SKM-1 (cell line): Measurements from ENCODE around the gene POU2F3.
"Not testable (repeated sequence)": the region's sequence is repeated elsewhere in the genome, so short reads cannot be mapped to it uniquely, and the experiment has no call there.

Source experiments
- DNase-seq: peaks from one replicate; lab custom pipeline; 2025; ENCODE audit not compliant: unreplicated experiment; lab: John Stamatoyannopoulos, UW

The POU2F3 gene

GRCh38 chr11:120249279-120250262 is 9.6 kb downstream of the POU2F3 start:
- DNase-seq = no peak

GRCh38 chr11:120253377-120253776 is 13.4 kb downstream of the POU2F3 start:
- DNase-seq = not testable (repeated sequence)

- DNase-seq = no peak
Observed at GRCh38 chr11:120254788-120255518, 15.0 kb downstream of the POU2F3 start.

- no peak for DNase-seq
Observed at GRCh38 chr11:120255519-120255866, 15.6 kb downstream of the POU2F3 start.

GRCh38 chr11:120256178-120256577 is 16.2 kb downstream of the POU2F3 start:
- no peak for DNase-seq

- no peak for DNase-seq
Observed at GRCh38 chr11:120256779-120257178, 16.8 kb downstream of the POU2F3 start.

- DNase-seq = no peak
Observed at GRCh38 chr11:120257346-120257745, 17.4 kb downstream of the POU2F3 start.

GRCh38 chr11:120258661-120259060 is 18.7 kb downstream of the POU2F3 start:
- DNase-seq = no peak

- no peak for DNase-seq
Observed at GRCh38 chr11:120259241-120259640, 19.3 kb downstream of the POU2F3 start.

- DNase-seq = no peak
Observed at GRCh38 chr11:120259988-120260565, 20.1 kb downstream of the POU2F3 start.

GRCh38 chr11:120260616-120261015 is 20.7 kb downstream of the POU2F3 start:
- DNase-seq = no peak

GRCh38 chr11:120261321-120261720 is 21.4 kb downstream of the POU2F3 start:
- no peak for DNase-seq

GRCh38 chr11:120261931-120262330 is 22.0 kb downstream of the POU2F3 start:
- DNase-seq = no peak

- no peak for DNase-seq
Observed at GRCh38 chr11:120267319-120267718, 27.4 kb downstream of the POU2F3 start.

- no peak for DNase-seq
Observed at GRCh38 chr11:120268686-120269085, 28.7 kb downstream of the POU2F3 start.

GRCh38 chr11:120270386-120270785 is 30.4 kb downstream of the POU2F3 start:
- no peak for DNase-seq

GRCh38 chr11:120271672-120272071 is 31.7 kb downstream of the POU2F3 start:
- no peak for DNase-seq

GRCh38 chr11:120272303-120272702 is 32.4 kb downstream of the POU2F3 start:
- no peak for DNase-seq

- DNase-seq = no peak
Observed at GRCh38 chr11:120273432-120273831, 33.5 kb downstream of the POU2F3 start.

- not testable (repeated sequence) for DNase-seq
Observed at GRCh38 chr11:120273956-120274355, 34.0 kb downstream of the POU2F3 start.

- no peak for DNase-seq
Observed at GRCh38 chr11:120279502-120279901, 39.6 kb downstream of the POU2F3 start.

GRCh38 chr11:120280600-120281051 is 40.7 kb downstream of the POU2F3 start:
- no peak for DNase-seq
